Hepatocyte (in vitro differentiated cells): Measurements from ENCODE around the gene PDE11A.

Experiments used
- EZH2 ChIP-seq: fragments of 200-600 bp; sonication (generic); IDR thresholded peaks from 2 replicates; pipeline ENCODE4 v1.6.1; 2016; ENCODE audit warnings: antibody characterized with exemption, mild to moderate bottlenecking, borderline replicate concordance
- TF ChIP-seq, protein P1 (sequence below): fragments of 200-600 bp; sonication (generic); IDR thresholded peaks from 2 replicates; pipeline ENCODE4 v1.5.1; 2016; ENCODE audit warnings: antibody characterized with exemption, mild to moderate bottlenecking; ENCODE audit not compliant: poor library complexity

- TF ChIP-seq, protein P1, sequence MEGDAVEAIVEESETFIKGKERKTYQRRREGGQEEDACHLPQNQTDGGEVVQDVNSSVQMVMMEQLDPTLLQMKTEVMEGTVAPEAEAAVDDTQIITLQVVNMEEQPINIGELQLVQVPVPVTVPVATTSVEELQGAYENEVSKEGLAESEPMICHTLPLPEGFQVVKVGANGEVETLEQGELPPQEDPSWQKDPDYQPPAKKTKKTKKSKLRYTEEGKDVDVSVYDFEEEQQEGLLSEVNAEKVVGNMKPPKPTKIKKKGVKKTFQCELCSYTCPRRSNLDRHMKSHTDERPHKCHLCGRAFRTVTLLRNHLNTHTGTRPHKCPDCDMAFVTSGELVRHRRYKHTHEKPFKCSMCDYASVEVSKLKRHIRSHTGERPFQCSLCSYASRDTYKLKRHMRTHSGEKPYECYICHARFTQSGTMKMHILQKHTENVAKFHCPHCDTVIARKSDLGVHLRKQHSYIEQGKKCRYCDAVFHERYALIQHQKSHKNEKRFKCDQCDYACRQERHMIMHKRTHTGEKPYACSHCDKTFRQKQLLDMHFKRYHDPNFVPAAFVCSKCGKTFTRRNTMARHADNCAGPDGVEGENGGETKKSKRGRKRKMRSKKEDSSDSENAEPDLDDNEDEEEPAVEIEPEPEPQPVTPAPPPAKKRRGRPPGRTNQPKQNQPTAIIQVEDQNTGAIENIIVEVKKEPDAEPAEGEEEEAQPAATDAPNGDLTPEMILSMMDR: no peak
- TF ChIP-seq EZH2: no peak
Observed at GRCh38 chr2:177721818-177722567, 350.6 kb downstream of the PDE11A start.
